SHP77 (cell line): ENCODE results near the gene GPLD1.
A peak's percentile ranks its signal among the peaks of the same experiment; 100 is the strongest.

Experiments used
- DNase-seq, 2 experiments: peaks; one replicate each; lab custom pipeline; 2025; lab: John Stamatoyannopoulos, UW

GPLD1 gene

DNA sequence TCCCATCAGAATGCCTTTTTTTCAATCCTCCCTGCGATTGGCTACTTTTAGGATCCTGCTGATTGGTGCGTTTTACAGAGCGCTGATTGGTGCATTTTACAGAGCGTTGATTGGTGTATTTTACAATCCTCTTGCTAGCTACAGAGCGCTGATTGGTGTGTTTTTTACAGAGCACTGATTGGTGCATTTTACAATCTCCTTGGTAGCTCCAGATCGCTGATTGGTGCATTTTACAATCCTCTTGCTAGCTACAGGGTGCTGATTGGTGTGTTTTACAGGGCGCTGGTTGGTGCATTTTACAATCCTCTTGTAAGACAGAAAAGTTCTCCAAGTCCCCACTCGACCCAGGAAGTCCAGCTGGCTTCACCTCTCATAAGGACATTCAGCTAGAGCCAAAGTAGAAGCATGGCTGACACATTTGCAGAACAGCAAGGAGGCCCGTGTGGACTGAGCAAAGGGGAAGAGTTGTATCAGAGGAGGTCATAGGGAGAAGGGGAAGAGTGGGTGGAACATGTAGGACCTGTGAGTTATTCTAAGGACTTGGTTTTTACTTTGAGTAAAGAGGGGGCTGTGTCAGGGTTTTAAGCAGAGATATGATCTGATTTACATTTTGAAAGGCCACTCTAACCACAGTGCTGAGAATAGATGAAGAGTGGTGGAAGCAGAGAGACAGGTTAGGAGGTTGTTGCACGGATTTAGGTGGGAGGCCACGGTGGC lies 8.0 kb upstream of the GPLD1 start:
- DNase-seq, result no peak

DNA sequence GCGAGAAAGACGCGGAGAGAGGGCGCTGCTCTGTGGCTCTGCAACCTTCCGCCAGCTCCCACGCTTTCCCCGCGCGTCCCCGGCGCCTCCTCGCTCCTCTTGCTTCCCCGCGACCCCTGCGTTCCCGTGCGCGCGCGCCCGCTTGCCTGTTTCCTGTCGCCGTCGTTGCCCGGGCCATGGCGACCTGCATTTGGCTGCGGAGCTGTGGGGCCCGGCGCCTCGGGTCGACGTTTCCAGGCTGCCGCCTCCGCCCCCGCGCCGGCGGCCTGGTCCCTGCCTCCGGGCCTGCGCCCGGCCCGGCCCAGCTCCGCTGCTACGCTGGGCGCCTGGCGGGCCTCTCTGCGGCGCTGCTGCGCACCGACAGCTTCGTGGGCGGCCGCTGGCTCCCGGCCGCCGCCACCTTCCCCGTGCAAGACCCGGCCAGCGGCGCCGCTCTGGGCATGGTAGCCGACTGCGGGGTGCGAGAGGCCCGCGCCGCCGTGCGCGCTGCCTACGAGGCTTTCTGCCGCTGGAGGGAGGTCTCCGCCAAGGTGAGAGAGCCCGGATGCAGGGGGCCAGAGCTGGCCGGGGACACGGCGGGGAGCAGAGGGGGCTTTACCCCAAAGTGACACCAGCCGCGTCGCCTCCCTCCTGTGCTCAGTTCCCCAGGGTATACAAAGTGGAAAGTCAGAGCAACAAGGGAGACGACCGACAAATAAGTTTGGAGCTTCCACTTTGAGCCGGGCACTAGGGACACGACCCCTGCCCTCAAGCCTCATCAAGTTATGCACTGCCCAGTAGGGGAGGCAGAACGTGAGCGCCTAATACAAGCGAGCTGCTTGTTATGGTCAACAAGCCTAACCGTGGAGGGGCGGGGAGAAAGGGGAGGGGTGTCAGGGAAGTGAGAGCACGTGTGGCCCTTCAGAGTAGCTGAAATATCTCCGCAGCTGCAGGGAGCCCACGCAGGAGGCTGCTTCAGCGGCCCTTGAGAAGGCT lies 5.7 kb upstream of the GPLD1 start, which contains the start of gene ALDH5A1:
Gene ALDH5A1, plus strand, starts transcription at position 149 of the 975 bp plus-strand sequence. Its CDS starts 28 bp downstream, at position 177.
- peak; percentile 48 to 65 for DNase-seq

DNA sequence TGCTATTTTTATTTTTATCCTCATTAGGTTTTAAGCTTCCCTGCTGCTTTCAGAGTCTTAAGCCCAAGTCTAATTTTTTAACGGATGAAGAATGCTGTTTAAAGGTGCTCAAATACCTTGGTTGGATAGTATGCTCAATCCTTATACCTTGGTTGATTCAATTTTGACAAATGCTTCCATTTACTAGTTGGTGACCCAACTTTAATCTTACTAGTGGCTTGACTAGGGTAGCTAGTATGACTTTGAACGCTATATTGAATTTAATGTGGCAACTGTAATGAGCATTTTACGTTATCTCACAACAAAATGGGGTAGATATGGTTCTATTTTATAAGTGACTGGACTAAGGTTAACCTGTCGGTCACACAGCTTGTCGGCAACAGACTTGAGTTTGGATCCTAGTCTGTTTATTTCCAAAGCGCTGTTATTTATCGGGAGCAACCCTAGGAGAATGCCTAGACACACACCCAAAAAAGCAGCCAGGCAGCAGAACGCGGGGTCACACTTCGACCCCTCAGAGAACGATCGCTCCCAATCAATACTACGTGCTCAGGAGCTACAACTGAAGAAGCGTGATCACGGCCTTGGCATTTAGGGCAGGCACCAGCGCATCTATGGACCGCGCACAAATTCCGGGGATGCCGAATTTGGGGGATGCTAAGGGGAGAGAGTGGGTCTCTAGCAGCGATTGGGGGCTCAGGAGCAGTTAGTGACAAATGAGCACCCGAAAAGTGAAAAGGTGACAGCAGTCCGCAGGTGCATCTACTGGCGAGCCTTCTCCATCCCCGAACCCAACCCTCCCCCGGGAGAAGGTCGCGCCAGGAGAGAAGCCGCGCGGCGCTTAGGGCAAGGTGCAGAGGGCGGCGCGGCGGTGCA lies 4.8 kb upstream of the GPLD1 start:
- DNase-seq, result peak in 1 of 2 experiments; percentile 54

DNA sequence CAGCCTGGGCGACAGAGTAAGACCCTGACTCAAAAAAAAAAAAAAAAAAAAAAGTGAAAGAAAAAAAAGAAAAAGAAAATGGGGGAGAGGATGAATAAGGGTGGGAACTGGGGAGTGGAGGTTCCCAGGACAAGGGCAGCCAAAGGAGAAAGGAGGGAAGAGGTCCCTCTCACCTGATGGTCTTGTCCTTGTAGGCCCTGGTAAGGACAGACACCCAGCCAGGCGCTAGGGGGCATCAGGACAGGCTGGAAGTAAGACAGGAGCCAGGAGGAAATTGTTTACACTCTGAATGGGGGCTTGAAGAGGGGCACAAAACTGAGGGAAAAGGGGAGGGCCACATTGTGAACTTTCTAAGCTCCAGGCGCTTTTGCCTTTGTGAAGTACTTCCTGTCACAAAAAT lies 3.1 kb upstream of the GPLD1 start:
- DNase-seq, result peak; percentile 4 to 23

DNA sequence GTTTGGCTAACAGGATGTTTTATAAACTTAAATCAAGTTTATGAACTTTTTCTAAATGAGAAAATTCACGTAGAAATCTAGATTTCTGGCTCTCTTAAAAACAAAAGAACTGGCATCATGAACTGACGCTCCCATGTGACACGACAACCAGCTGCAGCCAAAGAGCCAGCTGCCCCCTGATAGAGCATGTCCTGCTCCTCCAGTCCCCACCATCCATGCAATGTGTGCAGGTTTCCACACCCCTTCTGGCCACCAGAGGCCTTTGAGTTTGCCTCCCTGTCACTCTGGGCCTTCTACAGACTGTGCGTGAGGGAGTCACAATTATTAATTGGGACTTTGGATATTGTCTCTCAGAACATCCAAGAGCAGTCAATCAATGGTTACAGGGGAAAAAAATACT lies 1.6 kb upstream of the GPLD1 start:
- DNase-seq, result no peak

DNA sequence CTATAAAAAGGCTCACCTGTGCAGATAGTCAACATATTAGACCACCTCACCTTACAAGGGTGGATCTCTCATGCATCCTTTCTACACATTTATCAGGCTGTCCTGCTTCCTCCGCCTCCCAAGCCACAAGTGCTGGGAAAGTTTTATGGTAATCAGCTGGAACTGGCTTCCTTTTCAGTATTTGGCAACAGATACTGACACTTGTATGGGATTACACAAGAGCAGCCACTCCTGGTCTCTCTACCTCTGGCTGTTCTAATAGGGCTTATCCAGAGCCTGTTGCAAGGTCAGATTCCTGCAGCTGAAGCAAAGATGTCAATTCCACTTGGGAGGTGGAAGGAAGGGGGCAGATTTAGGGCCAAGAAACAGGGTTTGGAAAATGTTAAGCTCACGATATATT lies 503 bp upstream of the GPLD1 start:
- DNase-seq, result no peak

DNA sequence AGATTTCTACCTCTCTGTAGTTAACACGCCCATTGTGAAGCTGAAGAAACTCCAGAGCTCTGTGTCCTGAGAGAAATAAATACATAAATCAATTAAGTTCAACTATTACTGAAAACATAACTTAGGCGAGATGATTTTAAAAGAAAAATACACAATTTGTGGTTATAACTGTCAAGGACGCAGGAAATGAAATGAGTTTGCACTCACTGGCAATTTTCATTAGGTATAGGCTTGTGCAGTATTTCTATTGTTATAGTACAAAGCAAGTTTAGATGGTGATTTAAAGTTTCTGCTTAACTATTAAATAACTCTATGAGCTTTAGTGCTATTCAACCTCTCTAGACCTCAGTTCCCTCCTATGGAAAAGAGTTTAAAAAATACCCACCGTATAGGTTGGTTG lies 3.3 kb downstream of the GPLD1 start:
- no peak for DNase-seq

DNA sequence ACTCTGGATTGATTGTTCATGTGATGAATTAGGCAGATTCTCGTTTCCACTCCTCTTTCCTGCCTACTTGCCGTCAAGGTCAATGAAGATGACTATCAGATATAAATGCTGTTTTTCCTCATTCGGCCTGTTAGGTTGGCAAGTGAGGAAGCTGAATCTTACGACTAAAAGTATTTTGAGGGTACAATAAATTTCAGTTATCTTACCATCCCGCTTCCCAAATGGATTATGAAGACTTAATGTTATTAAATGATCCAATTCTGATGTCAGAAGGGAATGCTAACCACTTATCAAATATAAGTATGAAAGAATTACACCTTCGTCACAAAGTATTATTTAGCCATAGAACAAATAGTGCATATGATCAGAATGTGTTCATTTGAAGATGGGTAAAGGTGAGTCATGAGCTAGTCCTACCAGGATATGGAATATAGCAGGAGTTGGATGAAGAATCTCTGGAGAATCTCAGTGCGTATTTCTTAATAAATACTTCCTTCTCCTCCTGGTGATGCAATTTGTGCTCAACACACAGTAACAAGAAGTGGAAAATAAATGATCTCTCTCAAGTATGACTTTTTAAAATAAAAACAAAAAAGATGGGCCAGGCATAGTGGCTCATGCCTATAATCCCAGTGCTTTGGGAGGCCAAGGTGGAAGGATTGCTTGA lies 4.6 kb downstream of the GPLD1 start:
- no peak for DNase-seq

DNA sequence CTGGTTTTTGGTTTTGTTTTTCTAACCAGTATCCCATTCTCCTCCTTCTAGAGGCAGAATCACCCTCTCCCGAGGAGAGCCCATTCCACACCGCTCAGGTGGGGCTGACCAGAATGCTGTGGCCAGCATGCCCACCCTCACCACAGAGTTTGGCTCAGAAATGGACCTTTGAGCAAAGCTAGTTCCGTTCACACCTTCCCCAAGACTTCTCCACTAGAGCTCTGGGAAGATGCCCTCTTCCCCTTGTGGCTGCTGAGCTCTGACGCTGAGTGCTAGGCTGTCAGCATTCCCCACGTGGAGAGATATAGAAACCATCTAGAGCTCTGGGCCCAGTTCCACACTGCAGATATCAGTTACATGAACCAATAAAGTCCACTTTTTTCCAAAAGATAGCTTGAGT lies 7.9 kb downstream of the GPLD1 start:
- no peak for DNase-seq

DNA sequence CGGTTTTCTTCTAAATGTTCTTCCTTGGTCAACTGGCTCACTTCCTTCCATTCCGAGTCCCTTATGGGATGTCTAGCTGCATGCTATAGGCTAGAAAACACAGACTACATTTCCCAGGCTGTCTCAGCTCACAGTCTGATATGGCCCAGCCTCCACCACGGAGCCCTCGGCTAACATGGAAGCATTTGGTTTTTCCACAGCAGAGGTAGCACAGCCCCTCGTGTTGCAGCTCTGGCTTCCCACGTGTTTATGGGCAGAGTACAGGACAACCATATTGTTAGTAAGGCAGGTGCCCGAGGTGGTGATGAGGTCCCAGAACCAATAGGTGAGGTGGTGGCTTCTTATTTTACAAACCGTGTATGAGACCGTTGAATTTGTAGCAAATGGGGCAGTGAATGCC lies 8.7 kb downstream of the GPLD1 start:
- no peak for DNase-seq

DNA sequence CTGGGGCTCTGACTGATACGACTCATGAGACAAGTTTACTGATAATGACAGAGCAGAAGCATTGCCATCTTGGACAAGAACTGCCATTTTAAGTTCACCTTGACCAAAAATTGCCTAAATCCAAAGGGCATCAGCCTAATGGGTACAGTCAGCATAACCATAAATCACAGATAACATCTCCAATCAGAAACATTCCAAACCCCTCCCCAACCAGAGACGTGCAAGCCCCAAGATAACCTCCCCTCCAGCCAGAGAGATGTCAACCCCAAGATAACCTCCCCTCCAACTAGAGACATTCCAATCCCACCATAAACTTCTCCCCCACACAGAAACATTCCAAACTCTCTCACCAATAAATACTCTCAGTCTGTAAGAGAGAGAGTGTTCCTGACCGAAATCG lies 10.5 kb downstream of the GPLD1 start:
- no peak for DNase-seq

DNA sequence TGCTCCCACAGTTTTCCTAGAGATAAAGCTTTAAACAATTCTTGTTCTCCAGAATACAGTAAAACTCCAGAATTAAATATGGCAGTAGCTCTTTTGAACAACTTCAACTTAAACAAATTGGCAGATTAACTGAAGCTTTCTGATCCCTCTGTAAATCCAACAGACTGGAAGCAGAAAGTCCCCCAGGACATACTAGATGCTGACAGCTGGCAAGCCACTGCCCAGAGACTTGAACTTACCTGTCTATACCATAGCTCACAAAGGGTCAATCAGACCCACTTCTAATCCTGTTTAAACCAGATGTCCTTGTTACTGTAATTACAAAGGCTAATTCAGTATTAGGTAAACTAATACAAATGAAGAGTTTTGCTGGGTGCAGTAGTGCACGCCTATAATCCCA lies 12.3 kb downstream of the GPLD1 start:
- DNase-seq, result no peak

DNA sequence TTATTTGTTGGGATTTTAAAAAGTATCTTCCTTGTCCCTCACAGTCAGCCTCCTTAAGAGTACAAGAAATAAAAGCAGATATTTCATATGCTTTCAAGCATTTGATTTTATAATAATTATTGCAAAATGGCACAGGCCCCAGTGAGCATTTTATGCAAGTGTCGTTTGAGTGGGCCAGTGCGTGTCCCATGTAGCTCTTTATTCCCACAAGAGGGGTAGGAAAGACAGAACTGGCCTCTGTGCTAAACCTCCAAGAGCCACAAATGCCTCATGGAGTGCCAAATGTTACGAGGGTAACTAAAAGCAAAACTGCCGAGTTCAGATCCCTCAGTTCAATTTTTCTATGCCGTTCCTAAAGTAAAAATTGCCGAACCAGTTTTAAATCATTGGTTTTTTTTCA lies 12.7 kb downstream of the GPLD1 start:
- no peak for DNase-seq

DNA sequence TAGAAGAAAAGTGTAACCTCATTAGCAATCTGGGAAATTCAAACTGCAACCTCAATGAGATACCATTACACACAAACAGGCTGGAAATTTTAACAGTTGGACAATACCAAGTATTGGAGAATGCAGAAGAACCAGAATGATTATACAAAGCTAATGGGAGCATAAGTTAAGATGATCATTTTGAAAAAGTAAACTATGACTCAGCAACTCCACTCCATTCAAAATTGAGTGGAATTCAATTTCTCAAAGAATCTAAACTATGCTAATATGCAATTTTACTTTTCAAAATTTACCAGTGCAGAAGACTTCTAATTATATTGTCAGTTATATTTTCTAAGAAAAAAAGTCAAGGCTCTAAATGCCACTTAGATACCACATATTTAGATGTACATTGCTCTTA lies 17.2 kb downstream of the GPLD1 start:
- DNase-seq, result no peak

DNA sequence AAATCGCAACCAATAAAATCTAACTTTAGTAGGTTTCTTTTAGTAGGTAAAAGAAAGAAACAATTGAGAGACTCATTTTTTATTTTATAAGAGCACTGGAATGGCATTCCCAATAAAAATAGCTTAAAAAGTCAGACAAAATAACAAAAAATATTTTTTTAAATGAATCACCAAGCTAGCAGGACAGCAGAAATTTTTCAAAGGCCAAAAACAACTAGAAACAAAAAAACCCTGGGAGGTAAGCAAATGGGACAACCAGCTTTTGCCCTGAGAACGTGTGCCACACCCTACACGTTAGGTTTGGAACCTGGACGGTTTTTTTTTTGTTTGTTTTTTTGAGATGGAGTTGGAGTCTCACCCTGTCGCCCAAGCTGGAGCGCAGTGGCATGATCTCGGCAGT lies 19.6 kb downstream of the GPLD1 start:
- DNase-seq, result no peak

DNA sequence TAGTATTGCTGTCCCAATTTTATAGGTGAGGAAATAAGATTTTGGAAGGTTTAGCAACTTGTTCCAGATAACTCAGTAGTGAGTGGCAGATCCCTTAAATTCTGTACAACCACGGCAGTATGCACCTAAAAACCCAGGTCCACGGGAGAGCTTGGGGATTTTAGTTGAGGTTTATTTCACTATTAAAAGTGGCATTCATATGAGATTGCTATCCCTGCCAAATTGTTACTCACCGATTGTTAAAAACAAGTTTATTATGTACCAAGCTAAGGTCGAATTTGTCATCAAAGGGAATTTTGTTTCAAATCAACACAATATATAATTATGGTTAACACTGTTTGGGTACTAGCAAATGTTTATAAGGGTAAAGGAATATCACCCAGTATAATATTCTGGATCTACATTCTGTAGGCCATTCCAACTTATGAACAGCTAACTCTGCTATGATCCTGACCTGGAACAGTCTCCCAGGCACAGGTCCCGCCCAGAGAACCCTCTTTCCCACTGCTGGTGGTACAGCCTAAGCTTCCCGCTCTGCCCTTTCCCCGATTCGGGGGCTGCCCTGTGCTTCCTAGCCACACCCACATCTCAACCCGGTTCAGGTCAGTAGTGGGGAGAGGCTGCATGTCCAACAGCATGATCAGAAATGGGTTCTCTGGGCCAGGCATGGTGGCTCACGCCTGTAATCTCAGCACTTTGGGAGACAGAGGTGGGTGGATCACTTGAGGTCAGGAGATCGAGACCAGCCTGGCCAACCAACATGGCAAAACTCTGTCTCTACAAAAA lies 24.9 kb downstream of the GPLD1 start:
- DNase-seq, result no peak

DNA sequence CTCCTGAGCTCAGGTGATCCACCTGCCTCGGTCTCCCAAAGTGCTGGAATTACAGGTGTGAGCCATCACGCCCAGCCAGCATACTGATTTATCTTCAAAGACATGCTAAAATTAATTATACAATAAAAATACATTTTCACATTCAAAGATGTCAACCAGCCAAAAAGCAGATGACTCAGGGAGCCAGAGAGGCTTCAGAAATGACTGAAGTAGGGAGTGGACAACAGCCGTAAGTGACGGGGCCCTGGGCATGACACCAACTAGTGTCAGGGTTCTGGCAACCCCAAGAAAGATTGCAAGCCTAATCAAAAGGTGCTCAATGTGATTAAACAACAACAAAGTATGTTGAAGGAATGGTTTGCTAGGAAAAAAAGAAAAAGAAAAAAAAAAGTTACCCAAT lies 28.4 kb downstream of the GPLD1 start:
- DNase-seq, result no peak

DNA sequence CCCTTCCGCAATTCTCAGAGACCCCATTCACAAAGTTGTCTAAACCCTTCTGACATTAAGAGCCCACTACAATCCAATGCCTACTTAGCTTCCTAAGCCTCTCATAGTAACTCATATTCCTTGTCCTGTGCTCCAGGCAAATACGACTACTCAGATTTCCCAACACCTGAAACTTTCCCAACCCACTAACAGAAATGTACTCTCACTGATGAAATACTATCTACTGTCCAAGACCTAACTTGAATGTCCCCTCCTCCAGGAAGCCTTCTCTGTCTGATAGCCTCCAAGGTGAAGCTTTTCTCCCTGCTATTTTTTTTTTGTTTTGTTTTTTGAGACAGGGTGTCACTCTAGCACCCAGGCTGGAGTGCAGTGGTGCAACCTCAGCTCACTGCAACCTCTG lies 30.4 kb downstream of the GPLD1 start:
- DNase-seq, result no peak

DNA sequence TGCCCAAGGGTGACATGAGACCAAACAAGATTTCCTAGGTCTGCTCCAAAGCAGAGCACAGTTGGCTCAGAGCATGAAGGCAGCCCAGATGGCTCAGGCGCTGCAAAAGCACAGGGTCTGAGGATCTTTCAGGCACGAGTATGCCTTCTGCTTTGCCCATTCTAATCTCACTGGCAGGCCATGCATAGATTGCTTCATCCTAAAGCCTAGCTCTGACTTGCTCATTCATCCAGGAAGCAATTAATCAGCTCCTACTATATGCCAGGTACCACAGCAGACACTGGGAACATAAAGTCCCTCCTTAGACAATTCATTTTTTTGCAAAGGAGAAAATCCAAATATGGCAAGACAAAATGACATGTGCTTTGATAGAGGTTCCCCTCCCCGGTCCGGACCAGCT lies 31.2 kb downstream of the GPLD1 start:
- no peak for DNase-seq

DNA sequence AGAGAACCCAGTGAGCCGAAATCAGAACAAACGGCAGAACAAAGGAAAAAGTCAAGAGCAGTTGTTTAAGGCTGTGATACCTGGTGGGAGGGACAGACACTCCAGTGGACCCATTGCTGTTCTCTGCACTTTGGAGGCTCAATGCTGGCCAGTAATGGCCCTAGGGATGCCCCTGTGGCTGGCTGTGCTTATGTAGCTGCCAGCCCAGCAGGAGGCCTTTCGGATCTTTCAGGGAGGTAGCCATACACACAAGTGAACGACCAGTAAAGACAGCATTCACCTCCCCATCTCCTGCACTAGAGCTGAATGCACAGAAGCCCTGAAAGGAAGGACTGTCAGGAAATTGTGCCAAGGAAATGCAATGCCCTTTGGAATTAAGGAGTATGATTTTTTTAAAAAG lies 34.3 kb downstream of the GPLD1 start:
- DNase-seq, result no peak

DNA sequence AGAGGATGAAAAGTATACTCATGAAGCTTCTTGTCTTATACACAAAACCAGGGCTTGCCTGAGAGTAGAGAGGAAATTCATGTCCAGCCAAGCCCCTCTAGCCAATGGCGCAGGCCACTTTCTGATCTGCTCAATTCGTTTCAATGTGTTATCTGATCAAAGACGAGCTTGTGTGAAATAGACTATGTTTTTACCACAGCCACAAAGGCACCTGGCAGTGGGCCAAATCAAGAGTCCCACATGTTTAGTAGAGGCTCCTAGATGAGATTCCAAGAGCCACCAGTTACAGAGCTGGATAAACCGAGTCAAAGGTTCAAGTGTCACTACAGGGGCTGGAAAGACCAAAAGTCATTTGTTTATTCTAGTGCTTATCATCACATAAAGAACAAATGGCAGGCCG lies 34.9 kb downstream of the GPLD1 start:
- no peak for DNase-seq
